Smooth muscle cell of the brain vasculature (primary cell): Measurements from ENCODE around the gene GPAM.
"Not testable (repeated sequence)": the region's sequence is repeated elsewhere in the genome, so short reads cannot be mapped to it uniquely, and the experiment has no call there.

Experiments used
- DNase-seq: peaks from one replicate; pipeline ENCODE4 v3.0.0-alpha.2; 2012; ENCODE audit warnings: low read depth, low spot score

GPAM gene

GRCh38 chr10:112183329-112184051 is at the start of gene GPAM:
Gene GPAM (minus strand): TSS chr10:112183765. CDS start chr10:112181784, 1,981 bp downstream.
- peak; percentile 78 for DNase-seq

GRCh38 chr10:112232670-112233069 is 49.1 kb upstream of the GPAM start:
- DNase-seq, result no peak

GRCh38 chr10:112231602-112232400 is 48.2 kb upstream of the GPAM start:
- no peak for DNase-seq

GRCh38 chr10:112230325-112230988 is 46.9 kb upstream of the GPAM start:
- DNase-seq, result no peak

GRCh38 chr10:112229901-112230300 is 46.3 kb upstream of the GPAM start:
- DNase-seq, result no peak

GRCh38 chr10:112229096-112229495 is 45.5 kb upstream of the GPAM start:
- no peak for DNase-seq

GRCh38 chr10:112228366-112229088 is 45.0 kb upstream of the GPAM start:
- not testable (repeated sequence) for DNase-seq

- DNase-seq, result no peak
Measured at GRCh38 chr10:112227331-112227987, 43.9 kb upstream of the GPAM start.

GRCh38 chr10:112226439-112227248 is 43.1 kb upstream of the GPAM start:
- DNase-seq, result no peak

- DNase-seq, result no peak
Measured at GRCh38 chr10:112225771-112226438, 42.3 kb upstream of the GPAM start.

GRCh38 chr10:112224933-112225529 is 41.5 kb upstream of the GPAM start:
- DNase-seq, result no peak

- no peak for DNase-seq
Measured at GRCh38 chr10:112223725-112224124, 40.2 kb upstream of the GPAM start.

- DNase-seq, result no peak
Measured at GRCh38 chr10:112222799-112223198, 39.2 kb upstream of the GPAM start.

- DNase-seq, result no peak
Measured at GRCh38 chr10:112221545-112221944, 38.0 kb upstream of the GPAM start.

GRCh38 chr10:112218960-112219359 is 35.4 kb upstream of the GPAM start:
- no peak for DNase-seq

GRCh38 chr10:112218036-112218390 is 34.4 kb upstream of the GPAM start:
- DNase-seq, result no peak

GRCh38 chr10:112217386-112218035 is 33.9 kb upstream of the GPAM start:
- no peak for DNase-seq

GRCh38 chr10:112216966-112217365 is 33.4 kb upstream of the GPAM start:
- DNase-seq, result no peak

GRCh38 chr10:112216151-112216550 is 32.6 kb upstream of the GPAM start:
- no peak for DNase-seq
